Brain pericyte (primary cell): Measurements from ENCODE around the gene PHC3.

Experiments used
- DNase-seq: peaks from one replicate; pipeline ENCODE4 v3.0.0-alpha.2; 2012; ENCODE audit warnings: low read depth, low spot score

PHC3 gene

DNA sequence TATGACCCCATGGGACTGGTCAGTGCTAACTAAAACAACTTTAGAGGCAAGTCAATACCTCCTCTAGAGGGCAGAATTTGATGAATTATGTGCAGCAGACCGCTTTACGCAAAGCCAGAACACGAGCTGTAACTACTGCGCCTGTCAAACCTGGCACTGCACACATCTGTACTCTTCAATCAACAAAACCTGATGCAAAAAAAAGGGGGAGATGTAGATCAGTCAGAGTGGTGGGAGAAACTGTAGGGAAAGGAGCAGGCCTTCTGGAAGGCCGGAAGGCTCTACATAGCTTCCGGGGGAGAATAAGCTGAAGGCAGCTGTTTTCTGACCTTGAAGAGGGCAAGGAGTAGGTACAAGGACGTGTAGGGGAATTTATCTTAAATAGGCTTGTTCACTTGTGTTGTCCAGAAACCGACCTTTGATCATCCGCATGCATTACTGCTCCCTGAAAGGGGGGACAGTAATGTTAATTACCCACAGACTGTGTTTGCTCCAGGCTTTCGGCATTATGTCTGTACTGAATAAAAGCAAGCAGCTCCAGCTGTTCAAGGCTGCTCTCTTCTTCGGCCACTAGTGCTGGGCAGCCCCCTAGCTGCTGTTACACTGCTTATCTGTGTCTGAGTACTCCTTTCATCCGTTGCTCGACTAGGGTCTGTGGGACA lies 102.8 kb downstream of the PHC3 start:
- DNase-seq, result no peak

DNA sequence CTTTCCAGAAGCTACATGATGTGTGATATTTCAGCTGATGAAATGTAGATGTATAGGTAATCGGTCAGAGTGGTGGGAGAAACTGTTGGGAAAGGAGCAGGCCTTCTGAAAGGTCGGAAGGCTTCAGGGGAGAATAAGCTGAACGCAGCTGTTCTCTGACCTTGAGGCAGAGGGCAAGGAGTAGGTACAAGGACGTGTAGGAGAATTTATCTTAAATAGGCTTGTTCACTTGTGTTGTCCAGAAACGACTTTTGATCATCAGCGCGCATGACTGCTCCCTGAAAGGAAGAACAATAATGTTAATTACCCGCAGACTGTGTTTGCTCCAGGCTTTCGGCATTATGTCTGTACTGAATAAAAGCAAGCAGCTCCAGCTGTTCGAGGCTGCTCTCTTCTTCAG lies 104.2 kb downstream of the PHC3 start:
- DNase-seq, result no peak

DNA sequence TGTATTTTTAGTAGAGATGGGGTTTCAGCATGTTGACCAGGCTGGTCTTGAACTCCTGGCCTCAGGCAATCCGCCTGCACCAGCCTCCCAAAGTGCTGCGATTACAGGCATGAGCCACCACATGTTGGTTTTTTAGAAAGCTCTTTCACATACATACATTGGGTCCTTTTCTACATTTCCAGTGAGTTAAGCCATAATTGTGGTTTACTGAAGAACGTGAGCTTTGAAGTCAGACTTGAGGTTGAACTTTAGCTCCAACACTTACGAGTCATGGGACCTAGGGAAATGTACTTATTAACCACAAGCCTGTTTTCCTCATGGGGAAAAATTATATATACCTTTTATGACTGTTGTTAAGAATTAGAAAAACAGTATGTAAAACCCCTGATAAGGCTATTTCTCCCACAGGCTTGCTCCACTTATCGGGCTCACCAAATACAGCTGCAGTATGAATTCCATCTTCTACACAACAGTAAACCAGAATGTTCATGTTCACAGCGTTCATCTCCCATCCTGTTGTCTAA lies 104.8 kb downstream of the PHC3 start:
- no peak for DNase-seq

DNA sequence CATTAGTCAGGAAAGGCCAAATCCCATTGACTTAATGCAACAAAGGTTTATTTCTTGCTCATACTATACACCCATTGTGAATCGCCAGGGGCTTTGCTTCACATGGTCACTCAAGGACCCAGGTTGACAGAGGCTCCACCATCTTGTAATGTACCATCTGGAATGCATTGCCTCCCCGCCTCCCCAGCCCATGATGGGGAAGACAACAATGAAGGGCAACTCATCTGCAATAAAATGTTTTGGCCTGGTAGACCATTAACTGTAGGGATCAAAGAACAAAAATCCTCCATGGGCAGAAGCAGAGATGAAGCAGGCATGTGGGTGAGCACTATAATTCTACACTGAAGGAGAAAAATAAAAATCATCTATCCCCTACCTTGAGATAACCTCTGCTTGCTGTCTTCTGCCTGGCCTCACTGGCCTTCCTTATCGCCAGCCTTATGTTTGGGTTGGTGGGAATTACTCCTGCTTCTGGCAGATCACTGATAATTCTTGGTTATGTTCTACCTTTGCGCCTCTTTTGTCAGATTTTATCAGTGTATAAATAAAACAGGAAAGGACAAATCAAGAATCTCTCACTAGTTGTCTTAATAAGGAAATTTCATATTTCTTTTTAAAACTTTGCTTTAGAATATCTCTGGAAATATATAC lies 106.0 kb downstream of the PHC3 start:
- DNase-seq, result no peak

DNA sequence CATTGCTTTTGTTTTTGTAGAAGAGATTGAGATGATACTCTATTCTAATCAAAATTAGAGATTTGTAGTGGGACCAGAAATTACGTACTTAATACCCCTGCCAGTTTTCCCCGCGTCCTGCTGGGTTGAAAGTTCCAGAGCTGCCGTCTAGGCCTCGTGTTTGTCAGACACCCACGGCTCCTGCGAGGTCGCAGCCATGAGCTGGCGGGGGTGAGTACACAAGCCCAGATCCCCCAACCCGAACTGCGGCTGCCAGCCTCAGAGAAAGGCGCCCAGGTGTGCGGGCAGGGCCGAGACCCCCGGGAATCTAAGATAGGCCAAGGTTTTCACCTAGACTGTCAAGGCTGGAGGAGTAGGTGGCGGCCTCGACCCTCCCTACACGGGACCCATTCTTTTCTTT lies 117.4 kb downstream of the PHC3 start:
- DNase-seq, result no peak

DNA sequence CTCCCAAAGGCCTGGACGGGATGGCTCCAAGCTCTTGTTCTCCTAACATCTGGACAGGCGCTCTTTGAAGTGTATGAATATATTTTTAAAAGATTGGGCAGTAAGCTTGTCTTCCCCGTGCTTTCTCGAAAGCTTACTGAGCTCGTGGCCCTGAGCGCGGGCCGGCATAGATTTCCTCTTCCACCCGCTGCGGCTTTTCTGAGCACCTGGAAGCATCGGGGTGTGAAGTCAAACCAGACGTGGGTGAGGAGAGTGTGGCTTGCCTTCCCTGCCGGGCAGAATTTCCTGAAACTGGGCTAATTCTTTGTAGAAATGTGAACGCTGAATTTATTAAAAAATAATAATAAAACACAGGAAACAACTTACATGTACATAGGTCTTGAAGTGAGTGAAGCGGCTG lies 117.8 kb downstream of the PHC3 start:
- no peak for DNase-seq

DNA sequence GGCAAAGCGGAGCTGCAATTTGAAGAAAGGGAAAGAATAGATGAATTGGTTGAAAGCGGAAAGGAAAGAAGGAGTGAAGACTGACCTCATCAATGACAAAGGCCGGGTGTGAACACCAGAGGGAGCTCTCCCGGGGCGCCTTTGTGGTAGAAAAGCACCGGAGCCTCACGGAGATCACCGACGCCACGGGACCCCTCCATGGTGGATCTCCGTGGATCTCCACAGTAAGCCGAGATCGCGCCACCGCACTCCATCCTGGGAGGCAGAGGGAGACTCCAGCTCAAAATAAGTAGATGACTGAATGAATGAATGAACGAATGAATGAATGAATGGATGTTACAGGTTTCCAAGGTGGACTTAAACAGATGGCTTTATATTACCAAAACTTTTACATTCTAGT lies 118.8 kb downstream of the PHC3 start:
- DNase-seq, result no peak

DNA sequence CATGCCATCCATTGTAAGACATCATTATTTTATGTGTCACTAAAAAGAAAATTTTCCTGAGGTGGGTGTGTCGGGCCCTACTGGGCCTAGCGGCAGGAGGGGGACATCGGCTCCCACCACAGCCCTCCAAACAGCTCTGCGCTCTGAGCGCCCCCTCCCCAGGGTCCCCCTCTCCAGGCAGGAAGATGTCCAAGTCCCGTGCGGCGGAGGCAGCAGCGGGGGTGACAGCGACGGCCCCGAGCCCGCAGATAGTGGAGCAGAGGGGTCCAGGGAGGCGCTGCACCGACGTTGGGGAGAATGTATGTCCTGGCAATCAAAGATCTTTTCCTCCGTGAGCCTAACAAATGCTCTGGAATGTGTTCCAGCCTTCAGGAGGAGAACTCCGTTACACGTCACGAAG lies 119.5 kb downstream of the PHC3 start:
- DNase-seq, result no peak

DNA sequence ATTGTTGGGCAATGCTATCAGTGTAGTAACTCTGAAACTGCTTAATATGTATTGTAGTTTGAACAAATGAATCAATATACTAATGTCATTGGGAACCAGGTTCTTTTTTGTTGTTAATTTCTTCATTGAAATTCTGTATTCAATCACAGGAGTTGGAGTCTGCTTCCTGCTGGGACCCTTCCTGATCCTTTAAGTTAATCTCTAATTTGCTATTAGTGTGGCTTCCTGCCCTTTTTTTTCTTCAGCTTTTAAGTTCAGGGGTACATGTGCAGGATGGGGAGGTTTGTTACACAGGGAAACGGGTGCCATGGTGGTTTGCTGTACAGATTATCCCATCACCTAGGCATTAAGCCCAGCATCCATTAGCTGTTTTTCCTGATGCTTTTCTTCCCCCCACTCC lies 122.1 kb downstream of the PHC3 start:
- DNase-seq, result no peak

DNA sequence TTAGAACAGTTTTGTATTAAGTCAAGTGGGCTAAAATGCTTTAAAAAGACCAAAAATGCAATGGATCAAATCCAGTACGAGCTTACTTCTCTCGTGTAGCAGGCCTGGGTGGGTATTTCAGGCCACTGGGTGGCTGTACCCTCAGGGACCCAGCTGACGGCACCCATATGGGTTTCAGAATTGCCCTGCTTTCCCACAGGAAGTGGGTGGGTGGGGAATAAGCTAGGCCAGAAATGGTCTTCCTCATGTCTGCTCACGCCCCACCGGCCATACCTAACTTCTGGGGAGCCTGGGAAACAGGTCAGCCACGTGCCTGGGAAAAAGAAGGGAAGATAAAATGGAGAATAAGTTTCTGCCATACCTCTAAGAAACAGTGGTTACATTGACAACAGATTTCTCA lies 123.4 kb downstream of the PHC3 start:
- DNase-seq, result no peak

DNA sequence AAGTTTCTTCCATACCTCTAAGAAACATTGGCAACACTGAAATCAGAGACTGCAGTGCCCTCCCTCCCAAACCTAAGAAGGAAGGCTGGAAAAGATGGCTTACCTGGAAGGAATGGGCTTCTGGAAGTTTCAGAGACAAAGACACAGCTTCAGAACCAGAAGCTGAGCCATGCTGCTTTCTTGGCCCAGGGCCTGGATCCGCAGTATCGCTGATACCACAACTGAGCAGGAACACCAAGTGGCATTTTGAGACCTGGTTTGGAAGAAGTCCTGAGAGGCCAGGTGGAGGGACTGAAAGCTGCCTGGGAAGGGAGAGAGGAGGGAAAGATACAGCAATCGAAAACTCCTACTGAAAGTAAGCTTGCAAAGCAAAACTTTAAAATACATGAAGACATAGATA lies 124.0 kb downstream of the PHC3 start:
- DNase-seq, result no peak

DNA sequence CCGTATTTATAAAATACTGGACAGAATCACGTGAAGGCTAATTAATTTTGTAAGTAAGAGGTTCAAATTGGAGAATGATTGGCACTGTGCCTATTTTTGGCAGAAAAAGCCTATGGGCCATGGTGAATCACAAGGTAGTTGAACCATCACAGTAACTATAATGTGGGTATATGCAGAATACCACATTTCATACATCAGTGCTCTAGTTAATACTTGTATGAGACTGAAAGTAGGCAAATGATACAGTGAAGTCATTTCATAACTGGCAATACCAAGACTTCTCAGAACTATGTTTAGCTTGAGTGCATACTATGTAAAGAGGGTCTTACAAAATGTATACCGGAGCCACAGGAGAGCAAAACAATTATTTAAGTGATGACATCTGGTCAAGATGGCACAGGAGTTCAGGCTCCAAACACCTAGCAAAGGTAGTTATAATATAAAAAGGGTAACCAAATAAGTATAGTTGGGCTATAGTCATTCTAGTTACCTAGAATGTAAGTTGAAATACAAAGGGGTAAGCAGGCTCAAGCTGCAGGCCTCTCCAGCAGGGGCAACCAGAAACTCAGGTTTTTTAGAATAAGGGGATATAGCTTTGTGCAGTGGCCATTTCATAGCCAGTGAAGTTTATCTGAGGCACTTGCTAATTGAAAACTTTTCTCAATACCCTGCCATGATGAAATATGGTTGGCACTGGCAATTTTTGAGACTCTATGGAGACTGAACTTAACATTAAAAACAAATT lies 124.7 kb downstream of the PHC3 start:
- DNase-seq, result no peak

DNA sequence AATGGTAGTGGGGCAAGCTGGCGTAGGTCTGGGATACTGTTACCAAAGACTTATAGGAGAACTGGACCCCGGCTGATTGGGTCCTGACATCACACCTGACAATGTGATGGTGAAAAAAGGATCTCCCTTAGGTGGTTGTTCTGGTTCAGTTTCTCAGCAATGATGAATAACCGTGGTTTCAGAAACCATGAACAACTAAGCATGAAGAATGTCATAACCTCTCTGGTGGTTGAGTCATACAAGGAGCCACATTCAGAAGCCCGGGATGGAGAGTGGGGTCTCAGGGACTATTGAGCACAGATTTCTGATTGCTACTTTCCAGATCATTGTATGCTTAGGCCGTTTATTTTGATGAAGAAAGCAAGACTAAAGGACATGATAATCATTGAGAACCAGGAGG lies 126.3 kb downstream of the PHC3 start:
- no peak for DNase-seq

DNA sequence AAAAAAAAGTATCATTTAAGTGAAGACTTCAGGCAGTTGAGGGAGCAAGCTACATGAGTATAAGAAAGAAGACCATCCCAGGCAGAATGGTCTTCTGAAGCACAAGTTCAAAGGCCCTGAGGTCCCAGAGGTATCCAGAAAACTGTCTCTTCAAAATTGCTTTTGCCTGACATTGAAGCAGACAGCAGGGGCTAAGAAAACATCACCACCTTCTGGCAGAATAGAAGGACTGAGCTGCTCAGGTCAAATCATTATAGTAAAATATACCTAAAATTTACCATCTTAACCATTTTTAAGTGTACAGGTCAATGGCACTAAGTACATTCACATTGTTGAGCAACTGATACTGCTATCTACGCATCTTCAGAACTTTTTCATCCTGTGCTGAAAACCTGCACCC lies 127.3 kb downstream of the PHC3 start:
- no peak for DNase-seq

DNA sequence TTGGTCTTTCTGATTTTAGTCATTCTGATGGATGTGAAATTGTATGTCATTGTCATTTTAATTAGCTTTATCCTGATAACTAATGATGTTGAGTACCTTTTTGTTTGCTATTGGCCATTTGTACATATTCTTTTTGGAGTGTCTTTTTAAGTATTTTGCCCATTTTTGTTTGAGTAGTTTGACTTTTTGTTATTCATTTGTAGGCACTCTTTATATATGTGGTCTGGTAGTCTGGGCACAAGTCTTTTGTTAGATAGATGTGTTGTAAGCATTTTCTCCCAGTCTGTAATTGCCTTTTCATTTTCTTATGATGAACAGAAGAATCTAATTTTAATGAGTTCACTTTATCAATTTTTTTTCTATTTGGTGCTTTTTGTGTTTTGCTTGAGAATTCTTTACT lies 129.1 kb downstream of the PHC3 start:
- DNase-seq, result no peak

DNA sequence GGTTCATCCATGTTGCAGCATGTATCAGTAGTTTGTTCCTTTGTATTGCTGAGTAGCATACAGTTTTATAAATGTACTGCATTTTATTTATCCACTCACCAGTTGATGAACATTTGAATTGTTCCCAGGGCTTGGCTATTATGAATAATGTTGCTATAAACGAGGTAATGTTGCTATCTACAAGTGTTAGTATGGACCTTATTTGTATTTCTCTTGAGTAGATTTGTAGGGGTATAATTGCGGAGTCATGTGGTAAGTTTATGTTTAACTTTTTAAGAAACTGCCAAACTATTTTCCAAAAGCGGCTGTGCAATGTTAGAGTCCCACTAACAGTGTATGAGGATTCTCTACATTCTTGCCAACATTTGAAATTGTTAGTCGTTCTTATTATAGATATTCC lies 130.8 kb downstream of the PHC3 start:
- no peak for DNase-seq

DNA sequence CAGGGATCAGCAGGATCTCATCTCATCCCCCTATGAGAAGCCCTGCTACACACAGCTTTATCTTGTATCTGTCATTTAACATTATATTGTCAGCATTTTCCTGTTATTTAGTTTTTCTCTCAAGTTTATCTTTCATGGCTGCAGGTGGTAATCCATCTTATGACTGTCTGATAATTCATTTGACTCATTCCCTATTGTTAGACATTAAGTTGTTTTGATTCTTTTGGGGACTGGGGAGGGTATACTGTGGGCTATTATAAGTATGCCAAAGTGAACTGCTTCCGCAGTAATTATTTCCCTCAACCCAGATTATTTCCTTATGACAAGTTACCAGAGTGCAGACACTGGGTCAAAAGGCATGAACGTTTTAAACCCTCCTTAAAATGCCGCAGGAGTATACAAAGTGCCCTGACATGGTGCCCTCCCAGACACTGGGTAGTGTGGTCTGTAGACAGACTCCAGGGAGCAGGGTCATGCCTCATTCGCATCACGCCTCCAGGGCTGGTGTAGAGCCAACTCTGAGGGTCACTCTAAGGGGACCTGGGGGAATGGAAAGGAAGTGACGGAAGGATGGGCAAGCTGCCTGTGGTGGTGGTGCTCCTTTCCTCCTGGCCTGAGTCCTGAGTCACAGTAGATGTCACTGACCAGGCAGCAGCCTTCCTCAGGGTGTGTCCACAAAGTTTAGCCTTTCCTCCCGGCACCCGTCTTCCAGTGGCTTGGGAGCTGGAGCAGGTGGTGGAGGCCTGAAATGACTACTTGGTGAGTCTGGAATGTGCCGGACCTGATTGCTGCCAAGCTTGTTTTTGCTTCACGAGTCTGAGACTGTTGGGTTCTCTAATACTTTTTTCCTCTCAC lies 132.2 kb downstream of the PHC3 start:
- DNase-seq, result no peak

DNA sequence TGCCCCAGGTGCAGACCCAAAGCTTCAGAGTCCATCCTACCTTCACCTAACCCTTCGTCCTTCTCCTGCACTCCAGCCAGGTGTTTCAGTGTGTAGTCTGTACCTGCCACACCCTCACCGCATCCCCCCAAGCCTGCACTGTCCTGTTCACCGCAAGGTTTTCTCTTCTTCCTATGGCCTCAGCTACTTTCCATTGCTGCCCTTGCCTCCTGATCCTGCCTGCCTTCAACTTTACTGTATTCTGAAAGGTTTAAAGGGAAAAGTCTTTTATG lies 134.5 kb downstream of the PHC3 start:
- no peak for DNase-seq

DNA sequence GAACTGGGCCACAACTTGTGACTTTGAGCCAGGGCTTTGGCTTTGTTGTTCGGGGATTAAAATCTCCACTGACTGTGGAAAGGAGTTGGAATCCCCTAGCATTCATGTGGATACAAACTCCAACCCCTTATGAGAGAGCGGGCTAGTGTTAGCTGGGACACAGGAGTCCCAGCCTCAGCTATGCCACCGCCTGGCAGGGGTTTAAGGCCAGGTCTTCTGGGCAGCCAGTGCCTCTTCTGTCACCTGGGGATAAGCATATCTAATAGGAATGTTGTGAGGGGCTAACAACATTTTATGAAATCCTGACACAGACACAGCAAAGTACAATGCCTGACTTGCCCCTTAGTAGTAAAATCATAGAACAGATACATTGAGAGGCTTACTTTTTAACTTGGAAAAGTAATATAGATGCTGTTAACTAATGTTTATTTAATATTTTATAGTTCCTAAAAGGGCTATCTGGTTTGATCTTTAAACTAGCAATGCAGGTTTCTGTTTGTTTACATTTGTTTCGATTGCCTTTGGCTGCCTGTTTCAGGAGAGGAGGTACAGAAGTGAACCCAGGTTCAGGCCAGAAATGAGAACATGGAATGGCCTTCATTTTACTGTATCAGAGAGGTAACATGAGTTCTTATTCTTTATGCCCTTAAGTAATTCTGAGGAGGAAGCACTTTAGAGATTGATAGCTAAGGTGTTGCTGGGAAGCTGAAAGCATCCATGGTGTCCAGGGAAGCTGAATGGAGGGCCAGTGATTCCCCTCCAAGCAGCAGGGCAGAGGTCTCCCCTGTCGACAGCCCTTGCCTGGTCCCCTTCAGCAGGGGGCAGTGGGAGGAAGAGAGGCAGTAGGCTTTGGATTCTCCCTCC lies 135.0 kb downstream of the PHC3 start:
- DNase-seq, result no peak

DNA sequence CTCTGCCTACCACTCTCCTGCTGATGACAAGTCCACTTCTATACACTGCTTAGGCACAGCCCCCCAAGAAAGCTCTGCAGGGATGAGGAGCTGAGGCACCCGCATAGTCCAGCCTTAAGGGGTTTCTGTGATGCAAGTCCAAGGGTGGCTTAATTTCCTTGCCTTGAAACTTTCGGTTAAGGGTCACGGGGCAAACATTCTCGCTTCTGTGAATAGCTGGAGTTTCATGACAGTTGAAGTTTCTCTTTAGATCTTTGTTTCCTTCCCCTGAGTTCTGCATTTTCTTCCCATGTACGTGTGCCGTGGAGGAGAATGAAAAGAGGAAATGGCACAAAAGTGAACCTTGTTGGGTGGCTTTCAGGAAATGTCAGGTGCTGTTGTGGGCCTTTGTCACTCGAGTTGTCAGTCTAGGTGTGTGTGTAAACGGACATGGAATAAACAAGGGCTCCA lies 136.7 kb downstream of the PHC3 start:
- no peak for DNase-seq

DNA sequence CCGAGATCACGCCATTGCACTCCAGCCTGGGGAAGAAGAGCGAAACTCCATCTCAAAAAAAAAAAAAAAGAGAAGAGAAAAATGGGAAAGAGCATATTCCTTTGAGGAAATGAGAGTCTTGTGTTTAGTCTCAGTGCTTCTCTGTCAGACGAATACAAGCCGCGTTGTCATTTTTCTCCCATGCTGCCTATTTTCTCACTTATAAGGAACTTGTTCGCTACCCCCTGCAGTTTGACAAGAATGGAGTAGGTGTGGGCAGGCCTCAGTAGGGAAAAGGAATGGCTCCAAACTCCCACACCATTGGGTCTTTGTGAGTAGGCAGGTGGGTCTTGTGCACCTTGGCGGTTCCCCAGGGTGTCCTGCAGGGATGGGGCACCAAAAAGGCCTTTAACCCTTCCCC lies 137.3 kb downstream of the PHC3 start:
- no peak for DNase-seq
